ENCODE results near the gene C22orf23.

Gene C22orf23

DNA sequence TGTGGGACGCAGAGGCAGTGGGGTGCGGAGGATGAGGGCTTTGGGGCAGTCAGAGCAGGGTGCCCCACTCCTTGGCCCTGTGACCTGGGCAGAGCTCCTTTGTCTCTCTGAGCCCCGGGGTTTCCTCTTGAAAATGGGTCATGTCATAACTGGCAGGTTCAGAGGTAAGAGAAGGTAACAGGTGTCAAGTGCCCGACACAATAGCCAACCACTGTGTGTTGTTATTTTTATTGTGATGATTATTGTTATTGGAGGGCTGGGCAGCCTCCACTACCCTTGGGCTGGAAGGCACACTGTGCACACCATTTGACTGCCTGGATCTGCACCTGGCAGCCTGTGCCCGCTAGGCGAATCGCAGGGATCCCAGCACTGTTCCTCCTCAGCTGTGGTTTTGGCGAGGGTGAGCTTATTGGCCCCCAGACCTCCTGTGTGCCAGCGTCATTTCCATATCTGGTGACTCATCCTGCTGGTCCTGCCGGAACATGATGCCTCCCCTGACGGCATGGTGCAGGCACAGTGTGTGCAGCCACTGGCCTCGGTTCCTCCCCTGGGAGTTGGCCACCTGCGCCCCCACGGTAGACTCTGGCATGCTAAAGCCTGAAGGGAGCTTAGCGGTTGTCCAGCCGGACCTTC lies 46.4 kb upstream of the C22orf23 start (continued):
- TF ChIP-seq ZNF830 (tag by site-specific recombination; IDR thresholded peaks at IDR 0.05; ENCODE audit: low read depth) (no peak), ZNF473 (tag by site-specific recombination; IDR thresholded peaks at IDR 0.05) (no peak), GLIS1 (tag by site-specific recombination; IDR thresholded peaks at IDR 0.05) (peak; percentile 98), ZNF239 (tag by site-specific recombination; IDR thresholded peaks at IDR 0.05) (no peak), ZBTB1 (tag by site-specific recombination; IDR thresholded peaks at IDR 0.05) (no peak), ZNF266 (tag by site-specific recombination; IDR thresholded peaks at IDR 0.05; ENCODE audit: low read depth) (no peak), SP3 (tag by site-specific recombination; IDR thresholded peaks at IDR 0.05) (no peak), ZBTB7A (tag by site-specific recombination; IDR thresholded peaks at IDR 0.05; ENCODE audit: low read depth) (no peak), SP2 (tag by site-specific recombination; IDR thresholded peaks at IDR 0.05) (peak; percentile 43), ZSCAN30 (tag by site-specific recombination; IDR thresholded peaks at IDR 0.05) (no peak), ZNF37A (tag by site-specific recombination; IDR thresholded peaks at IDR 0.05) (no peak), ZNF112 (tag by site-specific recombination; IDR thresholded peaks at IDR 0.05) (no peak), ZNF157 (tag by site-specific recombination; IDR thresholded peaks at IDR 0.05) (no peak), ZNF394 (tag by site-specific recombination; IDR thresholded peaks at IDR 0.05; ENCODE audit: borderline replicate concordance) (no peak), KLF7 (tag by site-specific recombination; IDR thresholded peaks at IDR 0.05; ENCODE audit: borderline replicate concordance) (no peak), ZNF549 (tag by site-specific recombination; IDR thresholded peaks at IDR 0.05) (no peak), ZNF155 (tag by site-specific recombination; IDR thresholded peaks at IDR 0.05) (no peak), ZNF530 (tag by site-specific recombination; IDR thresholded peaks at IDR 0.05; ENCODE audit: low read depth) (no peak), YY2 (tag by site-specific recombination; IDR thresholded peaks at IDR 0.05) (no peak), ZNF701 (tag by site-specific recombination; IDR thresholded peaks at IDR 0.05) (no peak), ZNF629 (tag by site-specific recombination; IDR thresholded peaks at IDR 0.05) (peak; percentile 92), ZNF654 (tag by site-specific recombination; IDR thresholded peaks at IDR 0.05; ENCODE audit: low read depth) (no peak), ZNF707 (tag by site-specific recombination; IDR thresholded peaks at IDR 0.05) (no peak), ZNF366 (tag by site-specific recombination; conservative IDR thresholded peaks at IDR 0.05) (0 out of 2 replicates have a peak, but pooled peaks have one; percentile 21), ZNF544 (tag by site-specific recombination; IDR thresholded peaks at IDR 0.05) (no peak), ZNF138 (tag by site-specific recombination; IDR thresholded peaks at IDR 0.05; ENCODE audit: borderline replicate concordance) (no peak), TRIM28 (IDR thresholded peaks at IDR 0.05; ENCODE audit: borderline replicate concordance, low read length) (no peak)
- TF ChIP-seq, protein P1, sequence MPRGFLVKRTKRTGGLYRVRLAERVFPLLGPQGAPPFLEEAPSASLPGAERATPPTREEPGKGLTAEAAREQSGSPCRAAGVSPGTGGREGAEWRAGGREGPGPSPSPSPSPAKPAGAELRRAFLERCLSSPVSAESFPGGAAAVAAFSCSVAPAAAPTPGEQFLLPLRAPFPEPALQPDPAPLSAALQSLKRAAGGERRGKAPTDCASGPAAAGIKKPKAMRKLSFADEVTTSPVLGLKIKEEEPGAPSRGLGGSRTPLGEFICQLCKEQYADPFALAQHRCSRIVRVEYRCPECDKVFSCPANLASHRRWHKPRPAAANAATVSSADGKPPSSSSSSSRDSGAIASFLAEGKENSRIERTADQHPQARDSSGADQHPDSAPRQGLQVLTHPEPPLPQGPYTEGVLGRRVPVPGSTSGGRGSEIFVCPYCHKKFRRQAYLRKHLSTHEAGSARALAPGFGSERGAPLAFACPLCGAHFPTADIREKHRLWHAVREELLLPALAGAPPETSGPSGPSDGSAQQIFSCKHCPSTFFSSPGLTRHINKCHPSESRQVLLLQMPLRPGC (tag by site-specific recombination; IDR thresholded peaks at IDR 0.05) = no peak
- TF ChIP-seq, protein P2, sequence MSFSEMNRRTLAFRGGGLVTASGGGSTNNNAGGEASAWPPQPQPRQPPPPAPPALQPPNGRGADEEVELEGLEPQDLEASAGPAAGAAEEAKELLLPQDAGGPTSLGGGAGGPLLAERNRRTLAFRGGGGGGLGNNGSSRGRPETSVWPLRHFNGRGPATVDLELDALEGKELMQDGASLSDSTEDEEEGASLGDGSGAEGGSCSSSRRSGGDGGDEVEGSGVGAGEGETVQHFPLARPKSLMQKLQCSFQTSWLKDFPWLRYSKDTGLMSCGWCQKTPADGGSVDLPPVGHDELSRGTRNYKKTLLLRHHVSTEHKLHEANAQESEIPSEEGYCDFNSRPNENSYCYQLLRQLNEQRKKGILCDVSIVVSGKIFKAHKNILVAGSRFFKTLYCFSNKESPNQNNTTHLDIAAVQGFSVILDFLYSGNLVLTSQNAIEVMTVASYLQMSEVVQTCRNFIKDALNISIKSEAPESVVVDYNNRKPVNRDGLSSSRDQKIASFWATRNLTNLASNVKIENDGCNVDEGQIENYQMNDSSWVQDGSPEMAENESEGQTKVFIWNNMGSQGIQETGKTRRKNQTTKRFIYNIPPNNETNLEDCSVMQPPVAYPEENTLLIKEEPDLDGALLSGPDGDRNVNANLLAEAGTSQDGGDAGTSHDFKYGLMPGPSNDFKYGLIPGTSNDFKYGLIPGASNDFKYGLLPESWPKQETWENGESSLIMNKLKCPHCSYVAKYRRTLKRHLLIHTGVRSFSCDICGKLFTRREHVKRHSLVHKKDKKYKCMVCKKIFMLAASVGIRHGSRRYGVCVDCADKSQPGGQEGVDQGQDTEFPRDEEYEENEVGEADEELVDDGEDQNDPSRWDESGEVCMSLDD (tag by site-specific recombination; IDR thresholded peaks at IDR 0.05) = no peak
- TF ChIP-seq, protein P3, sequence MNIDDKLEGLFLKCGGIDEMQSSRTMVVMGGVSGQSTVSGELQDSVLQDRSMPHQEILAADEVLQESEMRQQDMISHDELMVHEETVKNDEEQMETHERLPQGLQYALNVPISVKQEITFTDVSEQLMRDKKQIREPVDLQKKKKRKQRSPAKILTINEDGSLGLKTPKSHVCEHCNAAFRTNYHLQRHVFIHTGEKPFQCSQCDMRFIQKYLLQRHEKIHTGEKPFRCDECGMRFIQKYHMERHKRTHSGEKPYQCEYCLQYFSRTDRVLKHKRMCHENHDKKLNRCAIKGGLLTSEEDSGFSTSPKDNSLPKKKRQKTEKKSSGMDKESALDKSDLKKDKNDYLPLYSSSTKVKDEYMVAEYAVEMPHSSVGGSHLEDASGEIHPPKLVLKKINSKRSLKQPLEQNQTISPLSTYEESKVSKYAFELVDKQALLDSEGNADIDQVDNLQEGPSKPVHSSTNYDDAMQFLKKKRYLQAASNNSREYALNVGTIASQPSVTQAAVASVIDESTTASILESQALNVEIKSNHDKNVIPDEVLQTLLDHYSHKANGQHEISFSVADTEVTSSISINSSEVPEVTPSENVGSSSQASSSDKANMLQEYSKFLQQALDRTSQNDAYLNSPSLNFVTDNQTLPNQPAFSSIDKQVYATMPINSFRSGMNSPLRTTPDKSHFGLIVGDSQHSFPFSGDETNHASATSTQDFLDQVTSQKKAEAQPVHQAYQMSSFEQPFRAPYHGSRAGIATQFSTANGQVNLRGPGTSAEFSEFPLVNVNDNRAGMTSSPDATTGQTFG (tag by site-specific recombination; IDR thresholded peaks at IDR 0.05; ENCODE audit: borderline replicate concordance) = no peak
- TF ChIP-seq, protein P4, sequence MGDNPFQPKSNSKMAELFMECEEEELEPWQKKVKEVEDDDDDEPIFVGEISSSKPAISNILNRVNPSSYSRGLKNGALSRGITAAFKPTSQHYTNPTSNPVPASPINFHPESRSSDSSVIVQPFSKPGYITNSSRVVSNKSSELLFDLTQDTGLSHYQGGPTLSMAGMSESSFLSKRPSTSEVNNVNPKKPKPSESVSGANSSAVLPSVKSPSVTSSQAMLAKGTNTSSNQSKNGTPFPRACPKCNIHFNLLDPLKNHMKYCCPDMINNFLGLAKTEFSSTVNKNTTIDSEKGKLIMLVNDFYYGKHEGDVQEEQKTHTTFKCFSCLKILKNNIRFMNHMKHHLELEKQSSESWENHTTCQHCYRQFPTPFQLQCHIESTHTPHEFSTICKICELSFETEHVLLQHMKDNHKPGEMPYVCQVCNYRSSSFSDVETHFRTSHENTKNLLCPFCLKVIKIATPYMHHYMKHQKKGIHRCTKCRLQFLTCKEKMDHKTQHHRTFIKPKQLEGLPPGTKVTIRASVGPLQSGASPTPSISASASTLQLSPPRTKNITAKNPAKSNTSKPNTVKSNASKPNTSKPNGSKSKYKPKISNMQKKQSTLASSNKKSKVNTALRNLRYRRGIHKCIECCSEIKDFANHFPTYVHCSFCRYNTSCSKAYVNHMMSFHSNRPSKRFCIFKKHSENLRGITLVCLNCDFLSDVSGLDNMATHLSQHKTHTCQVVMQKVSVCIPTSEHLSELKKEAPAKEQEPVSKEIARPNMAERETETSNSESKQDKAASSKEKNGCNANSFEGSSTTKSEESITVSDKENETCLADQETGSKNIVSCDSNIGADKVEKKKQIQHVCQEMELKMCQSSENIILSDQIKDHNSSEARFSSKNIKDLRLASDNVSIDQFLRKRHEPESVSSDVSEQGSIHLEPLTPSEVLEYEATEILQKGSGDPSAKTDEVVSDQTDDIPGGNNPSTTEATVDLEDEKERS (tag by site-specific recombination; IDR thresholded peaks at IDR 0.05) = no peak
